Nephron progenitor cell (in vitro differentiated cells): ENCODE data around the gene MIDN.

Experiments
- DNase-seq: peaks from one replicate; pipeline ENCODE4 v3.0.0; 2021
- H3K27ac Mint-ChIP-seq: 2 replicates; pipeline ENCODE4 v1.8.0; 2021; ENCODE audit warnings: mild to moderate bottlenecking, moderate library complexity, mixed read lengths
- H3K27me3 Mint-ChIP-seq: 2 replicates; pipeline ENCODE4 v1.8.0; 2021; ENCODE audit warnings: mild to moderate bottlenecking, low read depth, mixed read lengths; ENCODE audit not compliant: poor library complexity
- H3K36me3 Mint-ChIP-seq: 2 replicates; pipeline ENCODE4 v1.8.0; 2021; ENCODE audit warnings: low read depth, mixed read lengths
- H3K4me1 Mint-ChIP-seq: 2 replicates; pipeline ENCODE4 v1.8.0; 2021; ENCODE audit warnings: mixed read lengths
- H3K4me3 Mint-ChIP-seq: 2 replicates; pipeline ENCODE4 v1.8.0; 2021; ENCODE audit warnings: mild to moderate bottlenecking, moderate library complexity, mixed read lengths
- H3K9me3 Mint-ChIP-seq: 2 replicates; pipeline ENCODE4 v1.8.0; 2021; ENCODE audit warnings: mild to moderate bottlenecking, moderate library complexity, mixed read lengths
- TF ChIP-seq, protein P1 (sequence below): fragments of 200-600 bp; sonication (generic); IDR thresholded peaks from 2 replicates; pipeline ENCODE4 v1.5.0; 2021; ENCODE audit warnings: antibody characterized with exemption

The MIDN gene

DNA sequence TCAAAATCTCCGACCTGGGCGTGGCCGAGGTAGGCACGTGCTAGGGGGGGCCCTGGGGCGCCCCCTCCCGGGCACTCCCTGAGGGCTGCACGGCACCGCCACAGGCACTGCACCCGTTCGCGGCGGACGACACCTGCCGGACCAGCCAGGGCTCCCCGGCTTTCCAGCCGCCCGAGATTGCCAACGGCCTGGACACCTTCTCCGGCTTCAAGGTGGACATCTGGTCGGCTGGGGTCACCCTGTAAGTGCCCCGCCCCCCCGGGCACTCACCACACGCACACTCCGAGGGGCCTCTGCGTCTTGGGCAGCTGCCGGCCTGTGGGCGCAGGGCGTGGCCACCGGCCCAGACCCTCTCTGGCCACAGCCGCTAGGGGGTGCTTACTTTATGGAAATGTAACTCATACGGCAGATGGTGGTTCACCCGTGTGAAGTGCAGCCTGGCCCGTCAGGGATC is 27.9 kb upstream of the MIDN start:
- no peaks in the 10 kb centered on the region for H3K36me3 Mint-ChIP-seq
- H3K4me1 Mint-ChIP-seq, result peaks cover 26% of the 10 kb centered on the region
- TF ChIP-seq, protein P1, sequence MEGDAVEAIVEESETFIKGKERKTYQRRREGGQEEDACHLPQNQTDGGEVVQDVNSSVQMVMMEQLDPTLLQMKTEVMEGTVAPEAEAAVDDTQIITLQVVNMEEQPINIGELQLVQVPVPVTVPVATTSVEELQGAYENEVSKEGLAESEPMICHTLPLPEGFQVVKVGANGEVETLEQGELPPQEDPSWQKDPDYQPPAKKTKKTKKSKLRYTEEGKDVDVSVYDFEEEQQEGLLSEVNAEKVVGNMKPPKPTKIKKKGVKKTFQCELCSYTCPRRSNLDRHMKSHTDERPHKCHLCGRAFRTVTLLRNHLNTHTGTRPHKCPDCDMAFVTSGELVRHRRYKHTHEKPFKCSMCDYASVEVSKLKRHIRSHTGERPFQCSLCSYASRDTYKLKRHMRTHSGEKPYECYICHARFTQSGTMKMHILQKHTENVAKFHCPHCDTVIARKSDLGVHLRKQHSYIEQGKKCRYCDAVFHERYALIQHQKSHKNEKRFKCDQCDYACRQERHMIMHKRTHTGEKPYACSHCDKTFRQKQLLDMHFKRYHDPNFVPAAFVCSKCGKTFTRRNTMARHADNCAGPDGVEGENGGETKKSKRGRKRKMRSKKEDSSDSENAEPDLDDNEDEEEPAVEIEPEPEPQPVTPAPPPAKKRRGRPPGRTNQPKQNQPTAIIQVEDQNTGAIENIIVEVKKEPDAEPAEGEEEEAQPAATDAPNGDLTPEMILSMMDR, result no peak
- H3K4me3 Mint-ChIP-seq, result no peak overlapping the region
- H3K9me3 Mint-ChIP-seq, result no peaks in the 10 kb centered on the region
- no peaks in the 10 kb centered on the region for H3K27me3 Mint-ChIP-seq
- DNase-seq, result no peak
- H3K27ac Mint-ChIP-seq, result no peak overlapping the region

DNA sequence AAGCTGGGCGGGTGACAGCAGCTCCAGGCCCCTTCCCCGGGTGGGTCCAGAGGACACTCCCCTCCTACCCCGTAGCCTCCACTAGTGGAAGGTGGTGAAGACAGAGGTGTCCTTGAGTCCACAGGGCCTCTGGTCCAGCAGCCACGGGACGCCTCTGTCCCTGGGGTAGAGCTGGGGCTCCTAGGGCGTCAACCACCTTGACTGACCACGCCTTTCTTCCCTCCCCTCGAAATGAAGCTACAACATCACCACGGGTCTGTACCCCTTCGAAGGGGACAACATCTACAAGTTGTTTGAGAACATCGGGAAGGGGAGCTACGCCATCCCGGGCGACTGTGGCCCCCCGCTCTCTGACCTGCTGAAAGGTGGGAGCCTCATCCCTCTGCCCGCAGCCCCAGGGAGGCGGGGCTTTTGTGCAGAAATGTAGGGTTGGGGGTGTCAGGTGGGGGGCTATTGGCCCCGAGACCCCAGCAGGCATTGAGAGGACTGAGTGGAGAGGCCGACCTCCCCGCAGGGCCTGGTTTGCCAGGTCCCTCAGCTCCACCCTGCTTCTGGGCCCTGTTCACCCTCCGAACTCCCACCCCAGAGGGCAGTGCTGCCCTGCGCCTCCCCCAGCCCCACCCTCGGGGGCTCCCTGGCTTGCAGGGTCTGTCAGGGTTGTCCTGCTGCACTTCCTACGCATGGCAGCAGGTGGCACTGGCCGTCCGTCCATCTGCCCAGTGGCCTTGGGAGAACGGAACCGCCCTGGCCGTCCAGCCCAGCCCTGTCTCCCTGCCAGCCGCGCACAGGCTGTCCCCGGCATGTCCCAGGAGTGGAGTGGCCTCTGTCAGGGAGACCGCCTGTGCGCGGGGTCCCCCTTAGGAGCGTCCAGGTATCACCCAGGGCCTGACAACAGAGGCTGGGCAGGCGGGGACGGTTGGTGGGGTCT is 27.1 kb upstream of the MIDN start:
- no peaks in the 10 kb centered on the region for H3K9me3 Mint-ChIP-seq
- no peaks in the 10 kb centered on the region for H3K27me3 Mint-ChIP-seq
- H3K36me3 Mint-ChIP-seq, result no peaks in the 10 kb centered on the region
- DNase-seq, result peak; percentile 67
- peaks cover 20% of the 10 kb centered on the region for H3K4me1 Mint-ChIP-seq
- H3K4me3 Mint-ChIP-seq, result no peak overlapping the region
- no peak overlapping the region for H3K27ac Mint-ChIP-seq
- TF ChIP-seq, protein P1, result peak; percentile 67

DNA sequence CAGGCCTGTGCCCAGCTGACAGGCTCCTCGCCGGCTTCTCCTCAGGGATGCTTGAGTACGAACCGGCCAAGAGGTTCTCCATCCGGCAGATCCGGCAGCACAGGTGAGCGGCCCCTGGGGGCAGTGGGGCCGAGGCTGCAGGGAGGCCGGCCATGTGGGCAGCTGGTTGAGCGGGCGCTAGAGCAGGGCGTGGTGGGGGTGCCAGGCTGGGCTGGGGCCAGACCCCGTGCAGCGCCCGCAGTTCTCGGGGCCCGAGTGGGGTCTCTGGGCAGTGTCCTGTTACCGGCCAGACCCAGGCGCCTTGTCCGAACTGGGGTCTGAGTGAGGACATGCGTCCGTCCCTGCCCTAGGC is 26.5 kb upstream of the MIDN start:
- Mint-ChIP-seq H3K27ac (no peak overlapping the region), H3K27me3 (no peaks in the 10 kb centered on the region), H3K4me1 (peaks cover 14% of the 10 kb centered on the region), H3K36me3 (no peaks in the 10 kb centered on the region), H3K9me3 (no peaks in the 10 kb centered on the region), H3K4me3 (no peak overlapping the region)
- TF ChIP-seq, protein P1, result no peak
- no peak for DNase-seq

DNA sequence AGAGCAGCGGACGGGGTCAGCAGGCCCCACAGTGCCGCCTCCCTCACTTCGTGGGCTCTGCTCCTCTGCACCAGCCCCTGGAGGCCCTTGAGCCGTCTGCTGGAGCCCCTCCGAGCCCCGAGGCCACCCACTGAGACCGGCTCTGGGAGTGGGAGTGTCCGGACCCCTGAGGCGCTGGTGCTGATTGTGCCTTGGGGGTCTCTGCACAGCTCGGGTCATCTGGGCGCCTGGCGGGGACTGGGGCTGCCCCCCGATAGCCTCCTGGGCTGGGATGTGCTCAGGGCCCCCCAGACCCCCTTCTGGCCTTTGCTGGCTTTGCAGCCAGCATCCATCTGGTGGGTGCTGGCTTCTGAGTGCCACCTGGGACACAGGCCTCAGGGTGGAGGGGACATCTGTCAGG is 26.0 kb upstream of the MIDN start:
- Mint-ChIP-seq H3K36me3 (no peaks in the 10 kb centered on the region), H3K27ac (no peak overlapping the region), H3K4me3 (no peak overlapping the region), H3K27me3 (no peaks in the 10 kb centered on the region), H3K9me3 (no peaks in the 10 kb centered on the region), H3K4me1 (peaks cover 9% of the 10 kb centered on the region)
- TF ChIP-seq, protein P1, result no peak
- DNase-seq, result no peak

DNA sequence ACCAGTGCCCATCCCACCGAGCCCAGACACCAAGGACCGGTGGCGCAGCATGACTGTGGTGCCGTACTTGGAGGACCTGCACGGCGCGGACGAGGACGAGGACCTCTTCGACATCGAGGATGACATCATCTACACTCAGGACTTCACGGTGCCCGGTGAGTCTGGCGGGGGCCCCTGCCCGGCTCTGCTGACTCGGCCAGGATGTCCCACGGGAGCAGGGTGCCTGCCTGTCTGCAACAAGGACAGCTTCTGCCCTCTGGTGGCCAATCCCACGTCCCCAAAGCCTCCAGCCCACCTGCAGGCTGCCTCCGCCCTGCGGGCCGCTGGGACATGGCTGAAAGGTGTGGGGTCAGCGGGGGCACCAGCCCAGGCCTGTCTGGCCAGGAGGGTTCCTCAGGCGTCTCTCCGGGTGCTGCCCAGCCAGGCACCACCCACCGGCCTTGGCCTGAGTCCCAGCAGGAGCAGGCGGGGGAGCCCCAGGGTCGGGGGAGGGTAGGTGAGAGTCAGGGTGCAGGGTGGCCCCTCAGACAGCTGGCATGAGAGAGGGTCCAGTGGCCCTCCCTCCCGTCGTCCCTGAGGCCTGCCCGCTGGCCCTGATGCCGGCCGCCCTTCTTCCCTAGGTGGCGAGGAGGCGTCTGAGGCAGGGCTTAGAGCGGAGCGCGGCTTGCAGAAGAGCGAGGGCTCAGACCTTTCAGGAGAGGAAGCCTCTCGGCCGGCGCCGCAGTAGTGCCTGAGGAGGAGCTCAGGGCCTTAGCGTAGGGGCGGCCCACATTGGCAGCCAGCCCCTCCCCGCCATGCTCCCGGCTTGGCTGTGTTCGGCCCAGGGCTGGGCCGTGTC is 25.1 kb upstream of the MIDN start:
- peaks cover 4% of the 10 kb centered on the region for H3K36me3 Mint-ChIP-seq
- TF ChIP-seq, protein P1, result peak; percentile 44
- no peak overlapping the region for H3K4me3 Mint-ChIP-seq
- no peaks in the 10 kb centered on the region for H3K27me3 Mint-ChIP-seq
- peaks cover 2% of the 10 kb centered on the region for H3K4me1 Mint-ChIP-seq
- H3K27ac Mint-ChIP-seq, result no peak overlapping the region
- peak; percentile 61 for DNase-seq
- no peaks in the 10 kb centered on the region for H3K9me3 Mint-ChIP-seq
